HG02852 (cell line): ENCODE data around the gene XK.
"Not testable (repeated sequence)": the region's sequence is repeated elsewhere in the genome, so short reads cannot be mapped to it uniquely, and the experiment has no call there.

Source experiments
- ATAC-seq: cut with Tn5 transposase; IDR thresholded peaks from one replicate; pipeline ENCODE4 v1.9.1; 2021; ENCODE audit warnings: mild to moderate bottlenecking, moderate library complexity; ENCODE audit not compliant: unreplicated experiment

The XK gene

DNA sequence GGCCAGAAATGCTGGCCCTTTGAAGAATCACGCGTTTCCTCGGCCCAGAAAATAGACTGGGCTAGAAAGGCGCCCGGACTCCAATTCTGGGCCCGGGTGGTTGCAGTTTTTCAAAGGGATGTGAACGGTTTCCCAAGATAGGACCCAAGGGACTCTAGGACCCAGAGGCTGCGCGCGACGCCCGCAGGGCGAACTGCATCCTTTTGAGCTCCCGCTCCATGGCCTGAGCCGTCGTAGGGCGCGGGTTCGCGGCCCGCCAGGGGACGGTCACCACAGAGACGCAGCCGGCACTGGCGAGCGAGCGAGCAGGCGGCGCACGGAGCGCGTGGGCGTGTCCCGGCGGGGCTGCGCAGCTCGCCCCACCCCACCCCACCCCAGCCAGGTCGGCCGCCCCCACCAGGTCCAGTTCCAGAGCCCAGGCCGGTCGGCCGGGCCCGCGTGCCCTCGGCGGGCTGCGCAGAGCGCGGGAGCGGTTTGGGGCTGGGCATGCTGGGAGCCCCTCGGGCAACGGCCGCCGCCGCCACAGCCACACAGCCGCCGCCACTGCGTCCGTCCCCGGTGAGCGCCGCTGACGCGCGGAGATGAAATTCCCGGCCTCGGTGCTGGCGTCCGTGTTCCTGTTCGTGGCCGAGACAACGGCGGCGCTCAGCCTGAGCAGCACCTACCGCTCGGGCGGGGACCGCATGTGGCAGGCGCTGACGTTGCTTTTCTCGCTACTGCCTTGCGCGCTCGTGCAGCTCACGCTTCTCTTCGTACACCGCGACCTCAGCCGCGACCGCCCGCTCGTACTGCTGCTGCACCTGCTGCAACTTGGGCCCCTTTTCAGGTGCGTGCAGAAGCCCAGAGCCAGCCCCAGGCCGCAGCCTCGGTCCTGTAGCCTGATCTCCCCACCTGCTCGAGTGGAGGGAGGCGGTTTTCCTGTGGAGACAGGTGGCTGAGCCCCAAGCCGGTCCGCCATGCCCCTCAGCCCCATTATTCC is at the start of gene XK:
Gene XK (plus strand): TSS at position 411 of the 979 bp plus-strand sequence. CDS start 171 bp downstream, at position 582.
- ATAC-seq, result peak; percentile 74

DNA sequence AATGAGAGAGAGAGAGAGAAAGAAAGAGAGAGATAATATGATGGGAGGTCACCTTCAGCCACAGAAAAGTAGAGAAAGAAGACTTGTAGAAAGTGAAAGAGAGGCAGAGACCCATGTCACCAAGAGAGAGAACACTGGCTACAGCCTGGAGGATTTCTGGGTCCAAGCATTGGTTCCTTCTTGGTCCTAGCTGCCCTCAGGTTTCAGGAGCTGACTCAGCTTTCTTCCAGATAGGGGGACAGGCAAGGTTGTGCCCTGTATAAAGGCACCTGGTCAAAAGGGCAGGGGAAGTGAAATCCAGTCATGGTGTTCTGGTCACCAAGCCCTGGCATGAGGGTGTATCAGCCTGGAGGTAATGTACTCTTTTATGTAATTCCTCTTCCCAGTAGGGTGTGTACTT is 47.5 kb upstream of the XK start:
- no peak for ATAC-seq

GRCh38 chrX:37640142-37640541 is 45.4 kb upstream of the XK start:
- ATAC-seq, result no peak

GRCh38 chrX:37641859-37642258 is 43.7 kb upstream of the XK start:
- no peak for ATAC-seq

DNA sequence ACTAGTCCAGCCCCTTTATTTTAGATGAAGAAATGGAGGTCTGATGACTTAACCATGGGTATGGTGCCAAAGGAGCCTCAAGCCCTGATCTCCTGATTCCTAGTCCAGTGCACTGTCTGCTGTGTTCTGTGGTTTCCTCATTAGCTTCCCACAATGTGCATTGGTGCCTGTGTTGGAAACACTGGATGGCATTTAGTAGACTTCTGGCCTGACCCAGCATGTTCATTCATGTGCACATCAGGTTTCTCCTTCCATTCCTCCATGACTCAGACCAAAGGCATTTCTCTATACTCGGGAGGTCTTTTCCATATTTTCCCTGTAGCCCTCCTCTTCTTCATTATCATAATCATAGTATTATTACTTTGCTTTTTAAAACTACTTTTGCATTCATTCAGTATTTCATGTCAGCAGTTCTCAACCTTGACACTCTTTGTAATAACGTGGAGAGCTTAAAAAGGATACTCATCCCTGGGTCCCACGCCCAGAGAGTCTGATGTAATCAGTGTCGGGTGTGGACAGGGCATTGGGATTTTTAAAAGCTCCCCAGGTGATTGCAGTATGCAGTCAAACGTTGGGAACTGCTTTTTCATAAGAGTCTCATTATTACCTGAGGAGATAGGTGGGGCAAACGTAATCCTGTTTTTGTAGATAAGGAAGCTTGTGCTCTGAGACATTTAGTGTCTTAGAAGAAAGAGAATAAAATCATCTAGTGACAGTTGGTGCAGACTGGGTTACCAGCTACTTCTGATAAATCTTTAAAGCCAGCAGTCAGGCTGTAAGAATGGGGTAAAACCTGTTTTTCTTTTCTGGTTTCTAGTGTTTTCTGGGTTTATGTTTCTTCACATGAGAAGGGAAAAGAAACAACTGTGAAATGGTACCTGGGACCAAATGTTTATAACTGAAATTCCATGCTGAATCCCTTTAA is 40.9 kb upstream of the XK start:
- ATAC-seq, result no peak

DNA sequence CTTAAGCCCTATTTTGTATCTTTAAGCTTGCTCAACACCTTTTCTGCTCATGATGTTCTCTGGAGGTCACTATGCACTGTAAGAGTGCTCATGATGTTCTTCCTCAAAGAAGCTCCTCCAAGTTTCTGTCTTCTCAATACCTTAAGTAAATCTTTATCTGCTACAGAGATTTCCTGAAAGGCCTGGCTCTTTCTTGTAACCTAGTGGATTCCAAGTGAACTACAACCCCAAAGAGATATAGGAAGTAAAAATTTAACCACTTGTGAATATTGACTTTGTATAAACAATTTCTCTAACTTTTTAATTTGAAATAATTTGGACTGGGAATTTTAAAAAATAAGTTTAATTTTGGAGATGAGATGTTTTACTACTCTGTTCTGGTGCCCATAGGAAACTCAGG is 39.3 kb upstream of the XK start:
- no peak for ATAC-seq

- not testable (repeated sequence) for ATAC-seq
Observed at GRCh38 chrX:37650879-37651278, 34.7 kb upstream of the XK start.

DNA sequence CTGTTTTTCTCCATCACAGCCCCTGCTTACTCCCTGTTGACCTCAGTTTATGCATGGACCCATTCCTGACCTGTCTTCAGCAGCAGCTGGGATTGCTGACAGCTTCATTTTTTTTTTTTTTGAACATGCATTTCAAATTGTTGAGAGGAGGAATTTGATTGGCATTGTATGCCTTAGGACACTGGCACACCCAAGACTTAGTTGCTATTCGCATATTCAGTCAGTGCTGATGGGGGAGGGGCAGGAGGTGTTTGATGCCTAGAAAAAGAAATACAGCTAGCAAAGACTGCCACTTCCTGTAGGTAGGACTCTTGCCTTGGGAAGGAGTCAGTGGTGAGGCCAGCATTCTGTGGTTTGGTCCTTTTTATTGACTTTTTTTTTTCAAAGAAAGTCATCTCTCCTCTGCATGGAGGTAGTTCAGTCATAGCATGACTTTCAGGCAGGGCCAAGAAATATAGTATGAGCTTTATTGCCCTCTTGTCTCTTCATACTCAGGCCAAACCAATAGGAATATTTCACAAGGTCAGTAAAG is 33.6 kb upstream of the XK start:
- no peak for ATAC-seq

GRCh38 chrX:37652589-37653231 is 32.9 kb upstream of the XK start:
- no peak for ATAC-seq

DNA sequence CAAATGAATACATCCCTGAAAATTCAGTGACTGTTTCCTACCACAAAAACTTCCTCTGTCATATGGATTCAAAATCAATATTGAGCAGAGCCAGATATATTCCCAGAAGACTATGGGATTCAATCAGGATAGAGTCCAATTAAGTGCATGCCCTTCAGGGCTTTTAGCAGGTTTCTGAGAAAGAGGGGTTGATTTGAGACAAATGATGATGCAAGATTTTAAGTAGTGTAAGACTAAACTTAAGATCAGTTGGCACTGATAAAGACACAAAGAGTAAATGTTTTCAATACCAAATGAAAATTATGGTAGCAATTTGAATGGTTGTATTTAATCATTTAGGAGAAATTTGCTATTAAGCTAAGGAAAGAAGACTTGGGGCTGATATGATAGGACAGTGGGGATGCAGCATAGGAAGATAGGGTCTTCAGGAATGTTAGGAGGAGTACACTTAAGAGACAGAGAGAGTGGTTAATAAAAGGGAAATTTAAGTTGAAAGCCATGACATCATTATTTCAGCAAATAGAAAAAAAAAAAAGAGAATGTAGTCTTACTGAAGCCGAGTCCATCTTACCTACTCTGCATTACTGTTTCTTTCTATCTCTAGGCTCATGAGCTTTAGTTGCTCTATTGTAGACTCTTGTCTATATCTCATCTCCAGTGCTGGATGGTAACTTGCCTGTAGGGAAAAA is 32.0 kb upstream of the XK start:
- ATAC-seq, result no peak

- no peak for ATAC-seq
Observed at GRCh38 chrX:37658343-37659030, 27.1 kb upstream of the XK start.

DNA sequence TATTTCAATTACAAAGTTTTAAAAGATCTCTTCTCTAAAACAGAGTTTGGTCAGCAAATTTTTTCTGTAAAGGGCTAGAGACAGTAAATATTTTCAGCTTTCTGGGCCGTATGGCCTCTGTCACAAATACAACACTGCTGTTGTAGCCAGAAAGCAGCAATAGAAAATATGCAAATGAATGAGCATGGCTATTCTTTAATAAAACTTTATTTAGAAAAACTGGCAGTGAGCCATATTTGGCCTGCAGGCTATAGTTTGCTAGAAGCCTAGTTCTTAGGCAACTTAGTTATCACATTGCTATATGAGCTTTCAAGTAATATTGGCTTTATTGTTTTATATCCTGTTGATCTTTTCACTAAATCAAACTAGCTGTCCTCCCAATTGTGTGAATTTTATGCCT is 26.5 kb upstream of the XK start:
- ATAC-seq, result no peak

DNA sequence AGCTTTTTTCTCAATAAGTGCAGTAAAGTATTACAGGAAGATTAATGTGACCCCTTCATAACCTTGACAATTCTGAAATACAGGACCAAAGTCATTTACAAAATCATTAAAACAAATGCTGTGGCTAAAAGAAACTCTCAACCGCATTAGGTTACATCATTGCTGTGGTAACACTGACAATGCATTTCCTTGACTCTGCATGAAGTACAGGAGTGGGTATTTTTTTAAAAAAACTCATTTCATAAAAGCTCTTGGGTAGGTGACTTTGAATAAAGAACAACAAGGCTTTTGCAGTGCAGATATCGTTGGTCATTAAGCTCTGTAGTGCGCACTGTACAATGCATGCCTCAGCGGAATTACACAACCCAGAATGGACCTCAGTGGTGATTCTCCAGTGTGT is 23.4 kb upstream of the XK start:
- ATAC-seq, result no peak

GRCh38 chrX:37666516-37666915 is 19.1 kb upstream of the XK start:
- no peak for ATAC-seq

DNA sequence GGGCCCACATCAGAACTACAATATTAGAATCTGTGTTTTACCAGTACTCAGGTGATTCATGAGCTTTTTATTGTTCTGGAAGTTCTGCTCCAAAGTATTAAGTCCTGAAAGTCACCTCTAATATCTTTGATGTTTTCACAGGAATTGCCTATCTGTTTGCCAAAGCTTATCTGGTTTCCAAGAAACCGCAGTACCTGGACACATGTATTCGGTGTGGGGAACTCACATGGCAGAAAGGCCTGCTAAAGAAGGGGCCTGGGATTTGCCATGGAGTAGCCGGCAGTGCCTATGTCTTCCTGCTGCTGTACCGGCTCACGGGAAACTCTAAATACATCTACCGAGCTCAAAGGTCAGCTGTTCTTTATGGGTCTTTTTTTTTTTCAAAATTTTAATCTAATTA is 18.4 kb upstream of the XK start:
- no peak for ATAC-seq

DNA sequence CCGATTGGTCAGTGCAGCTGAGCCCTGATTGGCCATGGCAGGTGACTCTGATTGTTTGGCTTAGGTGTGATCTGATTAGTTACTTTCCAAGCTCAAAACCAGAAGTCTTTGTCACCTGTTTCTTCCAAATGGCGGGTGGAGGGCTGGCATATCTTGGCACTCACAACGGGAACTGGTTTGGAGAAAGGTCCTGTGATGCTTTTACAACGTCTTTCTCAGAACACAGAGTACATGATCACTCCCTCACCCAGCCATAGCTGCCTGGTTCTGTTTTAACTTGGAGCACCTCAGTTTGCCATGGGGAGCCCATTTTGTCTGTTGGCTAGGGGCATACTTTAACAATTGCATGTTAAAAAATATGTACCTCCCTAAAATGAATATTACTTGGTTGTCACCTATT is 13.0 kb upstream of the XK start:
- ATAC-seq, result no peak

GRCh38 chrX:37676811-37677210 is 8.8 kb upstream of the XK start:
- no peak for ATAC-seq

- ATAC-seq, result peak; percentile 5
Observed at GRCh38 chrX:37677243-37677642, 8.3 kb upstream of the XK start.

DNA sequence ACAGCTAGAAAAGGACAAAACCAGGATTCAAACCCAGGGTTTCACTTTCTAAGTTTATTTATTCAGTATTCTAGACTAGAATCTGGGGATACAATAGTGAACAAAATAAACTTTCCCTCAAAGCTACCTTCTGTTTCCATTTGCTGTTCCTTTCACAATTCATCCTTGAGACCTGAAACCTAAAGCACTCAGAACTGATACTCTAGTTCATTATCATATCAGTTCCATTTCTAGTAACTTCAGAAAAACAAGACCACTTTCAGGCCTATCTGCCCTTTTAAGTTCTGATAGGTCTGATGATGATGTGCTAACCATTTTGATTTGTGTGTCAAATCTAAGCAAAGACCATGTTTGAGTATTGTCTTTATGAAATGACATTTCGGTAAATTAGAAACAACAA is 7.8 kb upstream of the XK start:
- ATAC-seq, result peak; percentile 85

- ATAC-seq, result no peak
Observed at GRCh38 chrX:37678574-37678973, 7.0 kb upstream of the XK start.
